GM18511 (cell line): ENCODE data around the gene BMS1.

Experiments
- ATAC-seq: cut with Tn5 transposase; IDR thresholded peaks from one replicate; pipeline ENCODE4 v1.9.1; 2021; ENCODE audit warnings: mild to moderate bottlenecking, moderate library complexity; ENCODE audit not compliant: unreplicated experiment

BMS1 gene

DNA sequence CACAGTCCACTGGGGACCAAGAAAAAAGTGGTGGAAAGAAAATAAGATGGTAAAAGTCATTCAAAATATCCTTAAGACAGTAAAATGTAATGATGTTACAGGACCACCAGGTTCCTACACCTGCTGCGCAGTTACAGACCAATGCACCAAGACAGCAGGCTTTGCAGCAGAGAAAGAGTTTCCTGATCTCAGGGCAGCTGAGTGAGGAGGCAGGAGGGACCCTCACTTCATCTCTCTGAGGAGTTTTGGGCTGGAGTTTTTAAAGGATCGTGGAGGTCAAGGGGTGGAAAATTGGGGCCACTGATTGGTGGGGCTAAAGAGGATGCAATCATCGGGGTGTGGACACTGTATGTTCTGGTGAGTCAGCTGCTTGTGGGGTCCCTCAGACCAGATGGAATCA, 100.0 kb downstream of the BMS1 start:
- no peak for ATAC-seq
